Ecto neural progenitor cell (in vitro differentiated cells): ENCODE measurements around the gene SH3GL1.

Source experiments
- DNase-seq: peaks from one replicate; pipeline ENCODE4 v3.0.0-alpha.2; 2018; ENCODE audit warnings: low spot score

SH3GL1 gene

GRCh38 chr19:4400135-4400936 lies at the start of gene SH3GL1:
Gene SH3GL1 (minus strand): TSS chr19:4400547. CDS start chr19:4400368, 179 bp downstream.
- DNase-seq: peak; percentile 95

- DNase-seq: no peak
Measured at GRCh38 chr19:4449639-4450028, 49.3 kb upstream of the SH3GL1 start.

DNA sequence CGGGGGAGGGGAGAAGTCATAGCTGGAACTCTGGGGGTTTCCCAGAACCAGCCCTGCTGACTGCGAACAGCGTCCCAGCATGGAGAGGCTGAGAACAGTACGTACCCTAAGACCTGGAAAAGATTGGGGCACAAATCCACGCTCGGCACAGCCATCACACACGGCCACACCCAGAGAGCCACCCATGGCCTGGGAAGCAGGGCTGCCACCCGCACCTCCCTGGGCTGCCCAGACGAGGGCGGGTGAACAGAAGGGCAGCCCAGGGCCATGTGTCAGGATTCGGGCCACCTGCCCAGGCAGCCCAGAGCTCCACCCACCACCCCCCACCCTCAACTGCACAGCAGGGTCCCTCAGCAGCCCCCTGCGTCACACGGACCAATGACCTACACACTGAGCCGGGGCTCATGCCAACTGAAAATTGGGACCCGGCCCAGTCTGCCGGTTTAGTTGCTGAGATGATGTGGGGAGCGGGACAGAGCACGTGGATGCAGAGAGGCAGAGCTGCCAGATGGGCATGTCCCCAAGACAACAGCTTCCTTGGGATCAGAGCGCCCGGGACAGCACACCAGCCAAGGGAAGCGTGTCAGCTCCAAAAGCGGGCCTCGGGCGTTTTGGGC lies 48.8 kb upstream of the SH3GL1 start:
- DNase-seq: no peak

DNA sequence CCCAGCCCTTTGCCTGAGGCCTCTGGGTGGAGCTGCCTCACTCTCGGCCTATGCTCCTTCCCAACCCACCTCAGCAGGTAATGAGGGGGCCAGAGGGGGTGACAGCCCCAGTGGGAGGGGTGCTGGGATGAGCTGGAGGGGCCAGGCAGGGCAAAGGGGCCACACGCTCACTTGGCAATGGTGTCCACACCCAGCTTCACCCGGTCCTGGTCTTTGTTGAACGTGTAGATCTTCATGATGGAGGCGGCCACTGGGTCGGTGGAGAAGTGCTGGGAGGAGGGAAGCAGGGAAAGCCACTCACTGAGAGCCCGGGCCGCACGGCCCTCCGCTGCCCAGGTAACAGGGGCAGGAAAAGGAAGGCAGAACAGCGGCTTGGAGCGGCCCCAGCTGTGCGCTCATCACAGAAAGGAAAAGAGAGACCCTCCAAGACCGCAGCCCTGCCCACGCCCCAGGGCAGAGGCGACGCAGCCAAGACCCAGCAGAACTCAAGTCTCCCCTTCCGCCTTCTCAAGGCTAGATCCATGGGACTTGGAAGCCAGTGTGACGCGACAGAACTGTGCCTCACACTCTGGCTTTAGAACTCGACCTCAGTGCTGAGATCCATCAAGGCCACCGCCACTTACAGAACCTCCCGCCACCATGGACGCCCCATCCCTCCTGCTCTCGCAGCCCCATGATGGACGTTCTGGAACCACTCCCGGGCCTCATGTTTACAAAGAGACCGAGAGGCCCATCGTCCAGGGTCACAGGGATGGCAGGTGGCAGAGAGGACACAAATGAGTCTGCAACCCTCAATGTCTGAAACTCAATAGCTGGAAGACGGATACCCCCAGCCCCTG lies 48.0 kb upstream of the SH3GL1 start:
- DNase-seq: no peak

DNA sequence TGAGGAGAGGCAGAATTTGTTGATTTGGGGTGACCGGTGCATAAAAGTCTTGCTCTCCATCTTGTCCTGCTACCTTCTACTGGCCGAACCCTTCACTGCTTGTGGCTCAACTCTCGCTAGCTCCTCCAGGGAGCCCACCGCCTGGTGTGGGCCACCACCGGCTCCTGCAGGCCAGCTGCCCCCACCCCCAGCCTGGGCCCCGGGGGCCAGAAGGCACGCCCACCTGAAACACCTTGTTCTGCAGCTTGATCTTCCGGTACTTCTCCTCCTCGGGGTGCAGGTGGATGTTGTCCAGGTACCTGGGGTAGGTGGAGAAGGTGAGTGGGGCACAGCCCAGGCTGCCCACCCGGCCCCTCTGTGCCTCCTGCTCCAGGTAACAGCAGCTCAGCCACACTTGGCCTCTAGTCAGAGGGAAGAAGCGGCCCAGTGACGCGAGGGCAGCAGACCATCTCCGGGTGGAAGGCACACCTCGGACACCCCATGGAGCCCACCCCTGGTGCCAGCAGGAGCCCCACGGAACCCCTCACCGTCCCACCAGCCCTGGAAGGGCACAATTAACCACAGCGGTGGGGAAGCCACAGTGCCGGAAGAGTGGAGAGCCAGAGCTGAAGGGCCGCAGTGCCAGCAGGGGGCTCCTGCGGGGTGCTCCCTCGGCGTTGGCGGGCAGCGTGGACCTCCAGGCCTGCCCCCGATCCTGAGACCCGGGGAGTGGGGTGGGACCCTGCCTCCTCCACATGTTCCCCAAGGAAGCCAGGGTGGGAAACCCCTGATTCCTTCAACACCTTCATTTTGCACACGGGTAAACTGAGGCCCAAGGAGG lies 47.2 kb upstream of the SH3GL1 start:
- no peak for DNase-seq

DNA sequence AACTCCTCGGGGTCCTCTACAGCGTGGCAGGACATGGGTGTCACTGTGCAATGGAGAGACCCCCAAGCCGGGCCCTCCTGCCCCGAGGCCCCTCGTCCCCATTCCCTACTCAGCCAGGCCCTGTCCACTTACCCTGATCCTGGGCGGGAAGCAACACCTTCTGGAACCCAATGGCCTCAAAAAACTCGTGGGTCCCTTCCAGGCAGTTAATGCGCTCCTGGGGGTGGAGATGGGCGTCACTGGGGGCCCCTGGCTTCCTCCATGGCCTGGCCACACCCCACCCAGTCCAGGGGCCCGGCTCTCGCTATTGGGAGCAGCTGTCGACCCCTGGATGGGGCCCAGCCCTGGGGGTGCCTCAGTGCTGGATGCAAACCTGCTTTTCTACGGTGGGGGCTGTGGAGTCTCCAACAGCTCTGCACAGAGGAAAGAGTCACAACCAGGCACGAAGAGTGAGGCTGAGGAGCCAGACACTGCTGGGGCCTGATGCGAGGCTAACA lies 46.4 kb upstream of the SH3GL1 start:
- no peak for DNase-seq

GRCh38 chr19:4445963-4446703 lies 45.8 kb upstream of the SH3GL1 start:
- DNase-seq: no peak

DNA sequence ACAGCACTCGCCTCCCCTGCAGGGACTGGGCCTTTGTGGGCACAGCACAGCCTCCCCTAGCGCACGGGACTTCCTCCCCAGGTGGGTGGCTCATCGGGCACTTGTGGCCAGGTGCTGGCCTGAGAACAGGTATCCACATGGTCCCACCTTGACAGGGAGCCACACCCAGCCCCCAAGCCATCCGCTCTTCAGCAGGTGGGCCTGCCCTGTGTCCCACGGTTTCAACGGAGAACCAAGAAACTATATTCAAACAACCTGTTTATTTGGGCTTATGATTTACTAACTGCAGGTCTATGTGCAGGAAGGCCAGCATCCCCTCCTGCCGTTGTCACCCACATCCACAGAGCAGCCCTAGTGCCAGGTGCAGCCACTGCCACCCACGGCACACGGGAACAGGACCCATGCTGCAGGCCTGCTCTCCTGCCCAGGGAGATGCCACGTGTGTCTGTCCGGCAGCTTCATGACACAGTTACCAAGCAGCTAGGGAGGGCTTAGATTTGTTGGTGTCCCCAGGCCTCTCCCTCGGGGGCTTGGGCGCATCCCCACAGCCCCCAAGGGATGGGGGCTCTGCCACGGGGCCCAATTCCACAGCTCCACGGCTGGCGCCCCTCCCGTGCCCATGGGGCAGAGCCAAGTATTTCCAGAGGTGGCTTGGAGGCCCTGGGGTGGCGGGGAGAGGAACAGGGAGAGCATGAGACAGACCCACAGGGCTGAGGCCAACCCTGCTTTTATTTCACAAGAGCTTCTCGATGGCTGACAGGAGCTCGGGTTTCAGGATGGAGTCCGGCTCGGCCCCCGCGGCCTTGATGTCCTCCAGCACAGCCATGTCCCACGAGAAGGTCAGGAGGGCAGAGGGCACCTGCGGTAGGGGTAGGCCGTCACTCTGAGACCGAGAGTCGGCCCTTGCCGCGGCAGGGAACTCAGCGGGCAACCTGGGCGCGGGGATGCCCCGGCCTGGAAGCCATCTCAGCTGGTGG lies 44.7 kb upstream of the SH3GL1 start:
- DNase-seq: no peak

- DNase-seq: no peak
Measured at GRCh38 chr19:4443966-4444764, 43.8 kb upstream of the SH3GL1 start.

DNA sequence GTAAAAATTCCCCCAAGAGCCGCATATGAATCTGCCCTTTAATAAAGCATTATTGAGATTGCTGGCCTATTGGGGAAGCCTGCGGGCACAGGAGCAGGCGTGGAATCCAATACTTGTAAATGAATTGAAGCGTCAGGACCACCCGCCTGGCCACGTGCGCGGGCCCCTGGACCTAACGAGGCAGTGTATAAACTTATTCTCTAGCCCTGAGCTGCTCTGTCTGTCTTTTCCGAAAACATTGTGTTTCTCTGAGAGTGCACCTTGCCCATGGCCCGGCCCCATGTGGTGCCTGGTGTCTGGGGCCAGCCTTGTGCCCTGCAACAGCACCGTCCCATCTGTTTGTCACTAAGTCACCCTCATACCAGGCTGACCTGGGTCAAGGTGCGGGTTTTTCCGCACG lies 42.8 kb upstream of the SH3GL1 start:
- no peak for DNase-seq

DNA sequence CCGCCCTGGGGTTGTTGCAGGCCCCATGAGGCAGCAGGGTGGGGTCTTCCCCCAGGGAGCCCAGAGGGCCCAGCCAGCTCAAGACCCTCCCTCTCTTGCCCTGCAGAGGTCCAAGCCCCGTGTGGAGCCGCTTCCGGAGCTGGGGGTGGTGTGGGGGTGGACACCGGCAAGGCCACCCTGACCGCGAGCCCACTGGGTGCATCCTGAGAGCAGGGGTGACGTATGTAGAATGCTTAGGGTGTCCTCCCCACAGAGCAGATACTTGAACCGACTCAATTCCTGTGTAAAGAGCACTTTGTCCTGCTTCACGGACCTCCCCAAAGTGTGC lies 42.4 kb upstream of the SH3GL1 start:
- DNase-seq: no peak

DNA sequence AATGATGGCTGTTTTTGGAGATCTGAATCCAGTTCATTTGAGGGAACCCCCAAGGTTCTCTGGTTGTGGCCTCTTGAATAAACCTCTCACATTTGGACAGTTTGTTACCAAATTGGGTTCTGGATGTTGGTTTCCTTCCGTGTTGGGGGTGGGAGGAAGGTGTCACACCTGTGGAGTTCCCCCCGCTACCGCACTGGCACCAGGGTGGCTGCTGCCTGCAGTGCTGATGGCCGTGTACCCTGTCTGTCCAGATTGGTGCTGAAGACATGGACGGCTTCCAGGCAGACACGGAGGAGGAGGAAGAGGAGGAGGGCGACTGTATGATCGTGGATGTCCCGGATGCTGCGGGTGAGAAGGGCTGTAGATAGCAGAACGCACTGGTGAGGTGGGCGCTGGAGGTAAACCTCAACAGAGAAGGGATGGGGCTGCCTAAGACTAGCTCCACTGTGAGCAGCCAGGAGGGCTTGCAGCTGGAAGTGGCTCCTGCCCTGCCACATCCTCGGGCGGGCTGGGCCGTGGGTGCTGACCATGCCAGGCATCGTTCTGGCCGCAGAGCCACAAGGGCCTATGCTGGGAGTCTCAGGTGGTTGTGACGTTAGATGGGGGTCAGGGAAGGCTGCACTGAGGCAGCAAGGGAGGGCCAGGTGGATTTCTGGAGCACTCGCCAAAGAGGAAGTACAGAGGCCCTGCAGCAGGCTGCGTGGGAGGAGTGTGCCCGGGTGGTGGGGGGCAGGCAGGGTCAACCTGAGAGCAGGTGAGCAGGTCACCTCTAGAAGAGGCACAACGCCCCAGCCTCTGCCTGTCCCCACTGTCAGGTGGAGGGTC lies 41.9 kb upstream of the SH3GL1 start:
- DNase-seq: no peak

GRCh38 chr19:4439243-4439642 lies 38.9 kb upstream of the SH3GL1 start:
- no peak for DNase-seq

- DNase-seq: no peak
Measured at GRCh38 chr19:4437103-4437502, 36.8 kb upstream of the SH3GL1 start.

DNA sequence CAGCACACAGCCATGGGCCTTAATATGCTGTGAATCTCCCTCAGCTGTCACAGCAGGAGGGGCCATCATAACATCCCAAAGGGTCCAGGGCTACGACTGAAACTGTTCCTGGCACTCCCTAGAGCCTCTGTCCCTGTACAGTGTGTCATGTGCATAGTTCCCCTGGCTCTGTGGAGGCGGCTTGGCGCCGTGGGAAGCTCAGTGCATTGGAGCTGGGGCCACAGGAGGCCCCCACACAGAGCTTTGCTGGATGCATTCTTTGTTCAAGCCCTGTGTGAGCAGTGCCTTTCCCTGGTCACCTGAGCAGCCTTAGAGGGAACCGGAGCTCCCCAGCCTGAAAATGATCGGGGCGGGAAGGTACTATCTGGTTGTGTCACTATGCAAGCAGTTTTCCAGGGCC lies 35.9 kb upstream of the SH3GL1 start:
- no peak for DNase-seq

DNA sequence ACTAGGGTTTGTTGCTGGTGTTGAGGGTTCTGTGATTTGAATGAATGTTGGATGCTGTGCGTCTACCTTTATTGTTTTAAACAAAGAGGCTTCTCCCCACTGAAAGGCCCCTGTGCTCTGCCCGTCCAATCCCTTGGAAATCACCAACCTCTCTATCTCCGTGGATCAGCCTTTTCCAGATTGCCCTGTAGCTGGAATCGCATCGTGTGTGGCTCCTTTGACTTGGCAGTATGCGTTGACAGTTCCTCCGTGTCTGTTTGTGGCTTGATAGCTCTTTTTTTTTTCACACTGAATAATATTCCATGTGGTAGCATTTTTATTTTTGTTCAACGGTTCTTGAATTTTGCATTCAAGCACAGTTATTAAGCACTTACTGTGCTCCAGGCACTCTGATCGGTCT lies 34.0 kb upstream of the SH3GL1 start:
- DNase-seq: no peak

GRCh38 chr19:4432918-4433506 lies 32.7 kb upstream of the SH3GL1 start:
- no peak for DNase-seq
